RKO (cell line): ENCODE results near the gene FMR1.
A peak's percentile ranks its signal among the peaks of the same experiment; 100 is the strongest.

Experiments
- DNase-seq: peaks from one replicate; pipeline ENCODE4 v3.0.0-alpha.2; 2016; ENCODE audit warnings: low spot score

FMR1 gene

DNA sequence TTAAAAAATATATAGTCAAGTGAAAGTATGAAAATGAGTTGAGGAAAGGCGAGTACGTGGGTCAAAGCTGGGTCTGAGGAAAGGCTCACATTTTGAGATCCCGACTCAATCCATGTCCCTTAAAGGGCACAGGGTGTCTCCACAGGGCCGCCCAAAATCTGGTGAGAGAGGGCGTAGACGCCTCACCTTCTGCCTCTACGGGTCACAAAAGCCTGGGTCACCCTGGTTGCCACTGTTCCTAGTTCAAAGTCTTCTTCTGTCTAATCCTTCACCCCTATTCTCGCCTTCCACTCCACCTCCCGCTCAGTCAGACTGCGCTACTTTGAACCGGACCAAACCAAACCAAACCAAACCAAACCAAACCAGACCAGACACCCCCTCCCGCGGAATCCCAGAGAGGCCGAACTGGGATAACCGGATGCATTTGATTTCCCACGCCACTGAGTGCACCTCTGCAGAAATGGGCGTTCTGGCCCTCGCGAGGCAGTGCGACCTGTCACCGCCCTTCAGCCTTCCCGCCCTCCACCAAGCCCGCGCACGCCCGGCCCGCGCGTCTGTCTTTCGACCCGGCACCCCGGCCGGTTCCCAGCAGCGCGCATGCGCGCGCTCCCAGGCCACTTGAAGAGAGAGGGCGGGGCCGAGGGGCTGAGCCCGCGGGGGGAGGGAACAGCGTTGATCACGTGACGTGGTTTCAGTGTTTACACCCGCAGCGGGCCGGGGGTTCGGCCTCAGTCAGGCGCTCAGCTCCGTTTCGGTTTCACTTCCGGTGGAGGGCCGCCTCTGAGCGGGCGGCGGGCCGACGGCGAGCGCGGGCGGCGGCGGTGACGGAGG lies at the start of gene FMR1:
FMR1 (plus strand) TSS at position 728 of the 831 bp plus-strand sequence. CDS start 261 bp downstream, outside the sequence.
- peak; percentile 89 for DNase-seq

DNA sequence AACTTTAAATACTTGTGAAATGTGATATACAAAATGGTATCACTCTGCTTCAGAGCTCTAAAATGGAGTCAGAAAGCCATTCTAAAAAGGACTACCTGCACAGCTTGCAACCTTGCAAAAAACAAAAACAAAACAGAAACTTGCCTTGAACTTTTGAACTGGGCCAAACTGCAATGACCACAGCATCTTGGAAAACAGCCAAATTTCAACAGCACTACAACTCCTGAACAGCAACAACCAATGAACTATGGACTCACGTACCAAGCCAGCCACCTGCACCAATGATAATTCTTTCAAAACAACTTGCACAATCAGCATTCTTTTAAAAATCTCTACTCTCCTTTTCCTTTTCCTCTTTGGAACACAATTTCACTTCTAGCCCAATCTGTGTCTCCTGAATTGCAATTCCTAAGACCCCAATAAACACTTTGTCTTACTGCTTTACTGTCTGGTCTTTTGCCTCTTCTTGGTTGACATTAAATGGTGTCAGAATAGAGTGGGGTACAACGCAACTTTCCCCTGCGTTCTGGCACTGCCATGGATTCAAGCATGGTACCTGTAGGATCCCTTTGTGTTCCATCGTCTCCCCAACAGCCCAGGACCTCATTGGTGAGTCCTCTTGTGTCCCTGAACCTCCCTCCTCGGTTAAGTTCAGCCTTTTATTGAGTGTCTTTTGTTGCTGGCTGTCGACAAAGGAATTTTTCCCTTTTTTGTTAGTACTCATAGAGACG lies 35.7 kb upstream of the FMR1 start:
- DNase-seq: no peak

GRCh38 chrX:147876849-147877646 lies 34.7 kb upstream of the FMR1 start:
- no peak for DNase-seq

DNA sequence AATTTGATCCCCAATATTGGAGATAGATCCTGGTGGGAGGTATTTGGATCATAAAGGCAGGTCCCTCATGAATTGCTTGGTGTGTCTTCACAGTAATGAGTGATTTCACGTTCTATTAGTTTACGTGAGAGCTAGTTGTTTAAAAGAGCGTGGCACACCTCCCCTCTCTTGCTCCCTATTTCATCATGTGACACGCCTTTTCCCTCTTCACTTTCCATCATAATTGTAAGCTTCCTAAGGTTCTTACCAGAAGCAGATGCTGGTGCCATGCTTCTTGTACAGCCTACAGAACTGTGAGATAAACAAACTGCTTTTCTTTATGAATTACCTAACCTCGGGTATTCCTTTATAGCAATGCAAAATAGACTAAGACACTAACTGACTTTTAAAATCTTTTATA lies 34.0 kb upstream of the FMR1 start:
- DNase-seq: no peak

- no peak for DNase-seq
Observed at GRCh38 chrX:147884958-147885357, 26.8 kb upstream of the FMR1 start.

GRCh38 chrX:147890756-147891155 lies 21.0 kb upstream of the FMR1 start:
- DNase-seq: no peak

DNA sequence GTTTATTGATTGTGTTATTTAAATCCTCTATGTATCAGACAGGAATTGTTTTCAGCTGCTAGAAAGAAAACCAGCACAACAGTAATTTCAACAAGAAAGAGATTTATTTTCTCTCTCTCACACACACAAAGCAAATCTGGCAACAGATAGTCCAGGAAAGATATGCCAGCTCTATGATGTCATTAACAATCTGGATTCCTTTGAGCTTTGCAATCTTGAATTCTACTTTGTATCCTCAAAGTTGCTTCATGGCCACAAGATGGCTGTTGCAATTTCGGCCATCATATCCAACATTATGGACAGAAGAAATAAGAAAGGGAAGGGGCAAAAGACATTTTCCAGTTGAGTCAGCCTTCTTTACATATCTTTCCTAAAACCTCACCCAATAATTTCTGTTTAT lies 19.8 kb upstream of the FMR1 start:
- no peak for DNase-seq

DNA sequence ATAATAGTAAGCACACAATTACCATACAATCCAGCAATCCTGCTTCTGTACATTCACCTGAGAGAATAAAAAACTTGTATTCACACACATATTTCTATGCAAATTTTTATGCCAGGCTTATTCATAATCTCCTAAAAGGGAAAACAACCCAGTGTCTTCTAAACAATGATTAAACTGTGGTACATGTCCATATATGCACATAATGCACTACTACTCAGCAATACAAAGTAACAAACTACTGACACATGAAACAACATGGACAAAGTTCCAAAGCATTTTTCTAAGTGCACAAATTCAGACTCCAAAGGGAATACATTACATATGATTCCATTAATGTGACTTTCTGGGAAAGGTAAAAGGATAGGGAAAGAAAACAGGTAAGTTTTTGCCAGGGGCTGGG lies 18.0 kb upstream of the FMR1 start:
- DNase-seq: no peak

GRCh38 chrX:147894366-147894963 lies 17.3 kb upstream of the FMR1 start:
- DNase-seq: no peak

GRCh38 chrX:147897117-147897516 lies 14.6 kb upstream of the FMR1 start:
- DNase-seq: no peak

GRCh38 chrX:147898951-147899350 lies 12.8 kb upstream of the FMR1 start:
- no peak for DNase-seq

GRCh38 chrX:147899379-147900114 lies 12.2 kb upstream of the FMR1 start:
- DNase-seq: no peak

DNA sequence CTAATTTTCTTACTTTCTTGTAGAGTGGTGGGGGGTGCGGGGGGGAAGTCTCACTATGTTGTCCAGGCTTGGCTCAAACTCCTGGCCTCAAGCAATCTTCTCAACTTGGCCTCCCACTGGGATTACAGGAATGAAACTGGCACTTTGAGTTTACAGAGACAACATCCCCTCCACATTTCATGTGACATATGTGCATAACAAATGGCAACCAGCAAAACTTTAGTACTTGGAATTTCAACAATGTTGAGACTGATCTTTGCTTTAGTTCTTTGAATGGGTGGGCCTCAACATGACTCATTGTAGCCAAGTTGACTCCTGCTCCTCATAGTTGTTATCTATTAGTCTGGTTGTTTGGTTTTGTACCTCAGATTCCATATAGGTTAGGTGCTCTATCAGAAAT lies 11.4 kb upstream of the FMR1 start:
- DNase-seq: no peak

DNA sequence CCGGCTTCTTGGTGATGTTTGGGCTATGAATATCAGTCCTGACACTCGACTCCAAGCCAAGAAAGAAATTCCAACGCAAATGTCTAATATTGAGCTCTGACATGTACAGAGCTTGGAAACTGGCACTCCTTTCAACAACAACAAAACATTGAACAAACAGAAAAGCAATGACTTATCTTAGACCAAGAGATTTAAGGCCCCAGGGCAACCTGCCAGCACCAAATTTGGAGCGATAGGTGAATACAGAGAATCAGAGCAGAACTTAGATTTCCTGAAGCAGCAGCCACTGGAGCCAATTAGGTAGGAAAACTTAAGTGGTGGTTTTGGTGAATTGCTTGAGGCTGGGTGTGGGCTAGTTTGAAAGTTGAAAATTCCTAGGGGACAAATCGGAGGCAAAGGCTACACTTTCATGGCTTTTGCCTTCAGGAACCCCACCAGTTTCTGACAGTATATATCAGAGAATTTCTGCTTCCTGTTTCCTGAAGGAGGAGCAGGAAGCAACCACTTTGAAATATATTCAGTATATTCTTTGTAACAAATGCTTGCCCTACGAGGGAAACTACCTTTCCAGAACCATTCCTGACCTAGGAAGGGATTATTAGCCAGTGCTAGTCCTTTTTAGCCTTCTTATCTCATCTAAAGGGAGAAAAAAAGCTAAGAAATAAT lies 10.1 kb upstream of the FMR1 start:
- DNase-seq: no peak

- no peak for DNase-seq
Observed at GRCh38 chrX:147902270-147902669, 9.4 kb upstream of the FMR1 start.

DNA sequence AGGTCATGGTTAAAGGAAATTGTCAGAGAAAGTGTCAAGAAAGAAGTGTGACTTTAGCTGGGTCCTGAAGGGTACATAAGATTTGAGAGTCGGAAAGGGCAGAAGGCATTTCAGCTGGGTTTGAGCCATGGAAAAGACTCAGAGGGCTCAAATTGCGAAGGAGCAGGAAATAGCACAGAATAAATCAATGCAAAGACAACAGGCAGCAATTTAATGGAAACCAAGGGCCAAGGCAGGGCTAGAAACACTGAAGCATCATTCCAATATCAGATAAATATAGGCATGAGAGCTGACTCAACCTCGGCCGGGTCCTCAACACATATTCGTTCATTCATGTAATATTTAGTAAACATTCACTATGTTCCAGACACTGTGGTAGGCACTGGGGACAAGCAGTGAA lies 3.6 kb upstream of the FMR1 start:
- no peak for DNase-seq

GRCh38 chrX:147910607-147911006 lies 1.1 kb upstream of the FMR1 start:
- no peak for DNase-seq

DNA sequence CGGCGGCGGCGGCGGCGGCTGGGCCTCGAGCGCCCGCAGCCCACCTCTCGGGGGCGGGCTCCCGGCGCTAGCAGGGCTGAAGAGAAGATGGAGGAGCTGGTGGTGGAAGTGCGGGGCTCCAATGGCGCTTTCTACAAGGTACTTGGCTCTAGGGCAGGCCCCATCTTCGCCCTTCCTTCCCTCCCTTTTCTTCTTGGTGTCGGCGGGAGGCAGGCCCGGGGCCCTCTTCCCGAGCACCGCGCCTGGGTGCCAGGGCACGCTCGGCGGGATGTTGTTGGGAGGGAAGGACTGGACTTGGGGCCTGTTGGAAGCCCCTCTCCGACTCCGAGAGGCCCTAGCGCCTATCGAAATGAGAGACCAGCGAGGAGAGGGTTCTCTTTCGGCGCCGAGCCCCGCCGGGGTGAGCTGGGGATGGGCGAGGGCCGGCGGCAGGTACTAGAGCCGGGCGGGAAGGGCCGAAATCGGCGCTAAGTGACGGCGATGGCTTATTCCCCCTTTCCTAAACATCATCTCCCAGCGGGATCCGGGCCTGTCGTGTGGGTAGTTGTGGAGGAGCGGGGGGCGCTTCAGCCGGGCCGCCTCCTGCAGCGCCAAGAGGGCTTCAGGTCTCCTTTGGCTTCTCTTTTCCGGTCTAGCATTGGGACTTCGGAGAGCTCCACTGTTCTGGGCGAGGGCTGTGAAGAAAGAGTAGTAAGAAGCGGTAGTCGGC lies 528 bp downstream of the FMR1 start:
- DNase-seq: peak; percentile 40

- DNase-seq: no peak
Observed at GRCh38 chrX:147913570-147913969, 1.9 kb downstream of the FMR1 start.

- DNase-seq: no peak
Observed at GRCh38 chrX:147914591-147914990, 2.9 kb downstream of the FMR1 start.
